HG03159 (cell line): ENCODE measurements around the gene WDFY2.
"Not testable (repeated sequence)": the region's sequence is repeated elsewhere in the genome, so short reads cannot be mapped to it uniquely, and the experiment has no call there.

ENCODE experiments used
- ATAC-seq: cut with Tn5 transposase; IDR thresholded peaks from one replicate; pipeline ENCODE4 v1.9.1; 2021; ENCODE audit warnings: mild to moderate bottlenecking, moderate library complexity; ENCODE audit not compliant: unreplicated experiment

Gene WDFY2

DNA sequence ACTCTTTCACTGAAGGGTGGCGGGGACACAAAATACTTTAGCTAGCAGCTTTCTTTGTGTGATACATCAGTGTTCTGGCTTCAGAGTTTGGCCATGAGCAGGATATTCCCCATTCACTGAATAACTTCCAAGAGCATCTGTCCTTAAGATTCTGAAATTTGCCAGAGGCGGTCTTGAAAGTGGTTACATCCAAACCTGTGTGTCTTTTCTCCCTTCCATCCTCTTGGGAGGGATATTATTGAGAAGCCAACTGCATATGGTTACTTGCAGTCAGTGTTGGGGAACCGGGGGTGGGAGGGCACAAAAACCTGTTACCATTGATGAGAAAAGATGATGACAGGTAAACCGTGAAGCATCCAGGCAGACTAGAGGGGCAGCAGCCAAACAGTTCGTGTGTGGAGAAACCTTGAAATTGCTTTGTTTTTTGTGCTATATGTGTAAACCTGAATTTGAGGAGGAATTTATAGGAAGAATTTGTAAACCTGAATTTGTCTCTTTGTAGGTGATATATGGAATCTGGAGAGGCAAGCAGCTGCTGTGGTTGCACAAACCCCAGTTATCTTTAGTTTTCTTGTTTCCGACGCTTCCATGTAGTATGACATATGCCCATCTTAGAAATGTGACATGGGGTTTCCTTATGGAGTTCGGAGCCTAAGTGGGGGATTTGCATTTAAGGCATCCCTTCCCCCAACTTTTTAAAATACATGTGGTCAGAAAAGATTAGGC lies 104.8 kb downstream of the WDFY2 start:
- no peak for ATAC-seq

DNA sequence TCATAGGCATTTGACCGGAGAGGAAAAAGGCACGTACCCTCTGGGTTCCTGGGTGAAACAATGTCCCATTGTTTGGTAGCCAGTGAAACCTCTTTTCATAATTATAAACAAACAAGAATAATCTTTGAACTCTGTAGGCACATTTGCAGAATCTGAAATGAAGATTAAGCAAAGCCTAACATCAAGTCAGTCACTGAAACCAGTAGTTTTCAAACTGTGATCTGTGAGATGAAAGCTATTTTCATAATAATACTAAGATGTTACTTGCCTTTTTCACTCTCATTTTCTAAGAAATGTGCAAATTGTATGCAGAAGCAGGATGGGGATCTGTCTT lies 105.4 kb downstream of the WDFY2 start:
- no peak for ATAC-seq

DNA sequence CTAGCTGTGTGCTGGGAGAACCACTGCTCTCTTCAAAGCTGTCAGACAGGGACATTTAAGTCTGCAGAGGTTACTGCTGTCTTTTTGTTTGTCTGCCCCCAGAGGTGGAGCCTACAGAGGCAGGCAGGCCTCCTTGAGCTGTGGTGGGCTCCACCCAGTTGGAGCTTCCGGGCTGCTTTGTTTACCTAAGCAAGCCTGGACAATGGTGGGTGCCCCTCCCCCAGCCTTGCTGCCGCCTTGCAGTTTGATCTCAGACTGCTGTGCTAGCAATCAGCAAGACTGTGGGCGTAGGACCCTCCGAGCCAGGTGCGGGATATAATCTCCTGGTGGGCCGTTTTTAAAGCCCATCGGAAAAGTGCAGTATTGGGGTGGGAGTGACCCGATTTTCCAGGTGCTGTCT lies 111.4 kb downstream of the WDFY2 start:
- ATAC-seq: not testable (repeated sequence)

DNA sequence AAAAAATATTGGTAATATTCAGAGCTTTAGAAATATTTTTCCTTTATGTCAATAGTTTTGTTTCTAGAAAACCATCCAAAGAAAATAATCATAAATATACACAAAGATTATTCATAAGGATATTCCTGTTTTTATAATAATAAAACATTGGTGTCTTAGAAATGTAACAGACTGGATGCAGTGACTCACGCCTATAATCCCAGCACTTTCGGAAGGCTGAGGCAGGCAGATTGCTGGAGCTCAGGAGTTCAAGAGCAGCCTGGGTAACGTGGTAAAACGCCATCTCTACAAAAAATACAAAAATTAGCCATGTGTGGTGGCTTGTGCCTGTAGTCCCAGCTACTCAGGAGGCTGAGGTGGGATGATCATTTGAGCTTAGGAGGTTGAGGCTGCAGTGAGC lies 112.9 kb downstream of the WDFY2 start:
- no peak for ATAC-seq

DNA sequence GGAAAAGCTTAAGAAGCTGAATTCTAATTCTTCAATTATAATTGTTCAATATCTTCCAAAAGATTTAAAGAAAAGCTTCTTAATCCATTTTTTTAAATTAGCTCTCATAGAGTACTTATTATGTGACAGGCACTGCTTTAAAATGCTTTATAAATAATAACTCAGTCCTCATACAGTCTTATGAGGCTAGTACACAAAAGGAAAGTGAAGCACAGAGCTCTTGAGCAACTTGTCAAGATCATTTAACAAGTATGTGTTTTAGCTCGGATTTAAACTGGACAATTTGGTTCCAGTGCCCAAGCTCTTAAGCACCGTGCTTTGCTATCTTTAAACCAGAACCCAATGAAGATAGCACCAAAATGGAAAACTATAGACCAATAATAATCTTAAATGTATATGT lies 113.6 kb downstream of the WDFY2 start:
- no peak for ATAC-seq

DNA sequence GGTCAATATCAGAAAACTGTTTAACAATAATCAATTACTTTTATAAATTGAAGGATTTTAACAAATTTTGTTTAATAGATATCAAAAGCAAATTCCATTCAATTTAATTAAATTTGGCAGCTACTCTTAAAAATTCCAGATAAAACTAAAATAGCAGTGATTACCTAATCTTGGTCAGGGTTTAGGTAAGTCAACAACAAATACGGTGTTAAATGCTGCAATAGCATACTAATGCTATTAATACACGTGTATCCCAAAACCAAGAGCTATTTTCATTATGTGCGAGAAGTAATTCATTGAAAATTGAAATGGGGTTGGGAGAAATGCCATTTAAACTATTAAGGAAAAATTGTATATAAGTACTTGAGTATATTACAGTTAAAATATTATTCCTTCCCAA lies 114.1 kb downstream of the WDFY2 start:
- no peak for ATAC-seq

DNA sequence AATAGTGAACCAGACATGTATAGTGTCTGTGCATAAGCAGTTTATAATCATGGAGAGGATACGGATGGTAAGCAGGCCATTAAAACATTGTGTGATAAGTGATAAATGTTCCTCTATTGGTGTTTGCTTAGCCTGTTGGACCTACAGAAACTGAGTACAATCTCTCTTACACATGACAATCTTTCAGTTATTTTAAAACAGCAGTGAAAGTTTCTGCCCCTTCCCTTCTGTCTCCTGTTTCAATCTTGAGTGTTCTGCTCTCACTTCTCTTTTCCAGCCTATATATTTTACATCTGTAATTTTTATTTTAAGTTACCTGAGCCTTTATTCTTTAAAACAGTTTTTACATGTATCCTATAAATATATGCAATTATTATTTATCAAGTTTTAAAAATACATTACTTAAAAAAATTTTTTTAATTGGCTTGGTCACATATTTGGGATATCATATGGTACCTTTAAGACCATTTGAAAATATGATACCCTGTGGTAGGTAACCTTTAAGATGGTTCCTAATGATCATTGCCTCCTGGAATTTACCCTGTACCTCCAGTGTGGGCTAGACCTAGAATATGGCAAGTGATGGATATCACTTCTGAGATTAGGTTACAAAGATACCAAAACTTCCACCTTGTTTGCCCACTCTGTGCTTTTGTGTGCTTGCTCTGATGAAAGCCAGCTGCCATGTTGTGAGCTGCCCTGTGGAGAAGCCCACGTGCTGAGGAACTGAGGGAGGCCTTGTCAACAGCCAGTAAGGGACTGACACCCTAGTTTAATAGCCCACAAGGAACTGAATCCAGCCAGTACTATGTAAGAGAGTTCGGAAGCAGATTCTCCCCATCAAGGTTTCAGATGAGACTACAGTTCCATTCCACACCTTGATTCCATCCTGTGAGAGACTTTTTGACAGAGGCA lies 120.4 kb downstream of the WDFY2 start:
- peak; percentile 81 for ATAC-seq

DNA sequence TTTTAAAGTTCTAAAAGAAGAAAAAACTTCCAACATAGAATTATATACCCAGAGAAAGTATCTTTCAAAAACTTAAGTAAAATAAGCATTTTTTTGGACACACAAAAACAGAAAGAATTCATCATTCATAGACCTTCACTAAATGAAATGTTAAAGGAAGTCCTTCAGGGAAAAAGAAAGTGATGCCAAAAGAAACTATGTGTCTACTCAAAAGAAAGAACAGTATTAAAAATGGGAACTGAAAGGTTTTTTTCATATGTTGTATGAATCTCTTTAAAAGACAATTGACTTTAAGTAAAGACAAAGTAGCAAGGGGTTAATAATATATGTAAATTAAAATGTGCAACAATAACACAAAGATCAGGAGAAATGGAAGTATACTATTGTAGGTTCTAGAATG lies 123.2 kb downstream of the WDFY2 start:
- ATAC-seq: no peak

DNA sequence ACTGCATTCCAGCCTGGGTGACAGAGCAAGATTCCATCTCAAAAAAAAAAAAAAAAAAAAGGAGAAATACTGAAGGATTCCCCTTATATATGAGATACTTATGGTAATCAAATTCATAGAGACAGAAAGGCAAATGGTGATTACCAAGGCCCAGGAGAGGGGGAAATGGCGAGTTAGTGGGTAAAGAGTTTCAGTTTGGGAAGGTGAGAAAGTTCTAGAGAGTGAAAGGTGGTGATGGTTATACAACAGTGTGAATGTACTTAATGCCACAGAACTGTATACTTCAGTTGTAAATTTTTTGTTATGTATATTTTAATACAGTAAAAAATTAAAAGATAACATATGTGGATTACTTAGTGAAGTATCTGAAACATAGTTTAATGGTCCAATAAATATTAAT lies 129.5 kb downstream of the WDFY2 start:
- ATAC-seq: no peak

DNA sequence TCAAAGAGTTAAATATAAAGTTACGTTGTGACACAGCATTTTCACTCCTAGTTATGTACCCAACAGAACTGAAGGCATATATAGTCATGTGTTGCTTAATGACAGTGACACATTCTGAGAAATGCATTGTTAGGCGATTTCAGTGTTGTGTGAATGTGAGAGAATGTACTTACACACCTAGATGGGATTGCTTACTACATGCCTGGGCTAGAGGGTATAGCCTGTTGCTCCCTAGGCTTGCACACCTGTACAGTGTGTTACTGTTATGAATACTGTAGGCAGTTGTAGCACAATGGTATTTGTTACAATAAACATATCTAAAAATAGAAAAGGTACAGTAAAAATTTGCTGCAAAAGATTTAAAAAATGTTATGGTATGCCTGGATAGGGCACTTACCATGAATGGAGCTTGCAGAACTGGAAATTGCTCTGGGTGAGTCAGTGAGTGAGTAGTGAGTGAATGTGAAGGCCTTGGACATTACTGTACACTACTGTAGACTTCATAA lies 130.5 kb downstream of the WDFY2 start:
- ATAC-seq: peak; percentile 70

DNA sequence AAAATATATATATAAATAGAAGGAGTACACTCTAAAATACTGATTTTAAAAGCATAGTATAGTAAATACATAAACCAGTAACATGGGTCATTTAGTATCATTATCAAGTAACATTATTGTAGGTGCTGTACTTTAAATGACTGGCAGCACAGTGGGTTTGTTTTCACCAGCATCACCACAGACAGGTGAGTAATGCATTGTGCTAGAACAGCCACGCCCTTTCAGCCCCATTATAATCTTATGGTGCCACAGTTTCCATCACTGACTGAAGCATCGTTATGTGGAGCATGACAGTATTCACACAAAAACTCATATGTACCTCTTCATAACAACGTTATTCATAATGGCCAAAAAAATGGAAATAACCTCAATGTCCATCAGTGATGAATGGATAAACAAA lies 131.4 kb downstream of the WDFY2 start:
- ATAC-seq: no peak

DNA sequence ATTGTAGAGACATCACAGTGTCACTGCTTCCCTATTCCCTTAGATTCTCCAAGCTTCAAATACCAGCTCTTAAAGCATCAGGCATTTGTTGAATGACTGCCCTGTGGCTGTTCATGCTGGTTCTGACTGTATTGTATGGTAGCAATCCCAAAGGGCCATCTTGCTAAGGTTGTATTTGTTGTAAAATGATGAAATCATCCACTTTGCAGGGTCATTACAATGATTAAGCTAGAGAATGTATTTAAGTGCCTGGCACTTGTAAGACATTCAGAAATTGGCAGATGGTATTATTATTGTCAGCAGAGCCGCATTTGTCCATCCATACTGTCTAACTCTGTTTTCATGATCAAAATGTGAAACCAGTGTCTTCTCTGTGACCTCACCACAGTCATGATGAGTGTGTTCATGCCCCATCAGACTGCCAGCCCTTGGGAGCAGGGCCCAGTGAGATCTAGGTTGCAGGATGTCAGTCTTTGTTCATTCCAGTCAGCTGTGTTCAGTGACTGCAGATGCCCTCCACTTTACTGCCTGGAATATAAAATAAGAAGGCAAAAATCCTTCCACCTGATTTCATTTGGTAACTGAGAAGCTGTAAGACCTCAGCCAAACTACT lies 133.6 kb downstream of the WDFY2 start:
- no peak for ATAC-seq

DNA sequence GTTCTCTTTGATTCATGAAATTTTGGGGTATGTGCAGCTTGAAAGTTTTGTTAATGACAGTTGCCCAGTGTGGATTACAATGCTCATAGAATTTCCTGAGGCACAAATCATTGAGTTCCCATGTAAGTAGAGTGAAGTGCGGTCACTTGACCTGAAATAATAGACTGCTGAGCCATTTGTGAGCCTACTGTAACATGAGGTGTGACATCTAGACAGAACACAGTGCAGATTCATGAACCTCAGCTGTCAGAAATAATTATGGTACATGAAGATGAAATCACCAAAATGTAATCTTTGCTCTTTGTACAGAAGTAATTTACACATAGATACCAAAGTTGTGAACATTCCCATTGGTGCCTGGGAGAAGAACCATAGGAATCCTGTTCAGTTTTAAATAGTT lies 135.1 kb downstream of the WDFY2 start:
- ATAC-seq: no peak

DNA sequence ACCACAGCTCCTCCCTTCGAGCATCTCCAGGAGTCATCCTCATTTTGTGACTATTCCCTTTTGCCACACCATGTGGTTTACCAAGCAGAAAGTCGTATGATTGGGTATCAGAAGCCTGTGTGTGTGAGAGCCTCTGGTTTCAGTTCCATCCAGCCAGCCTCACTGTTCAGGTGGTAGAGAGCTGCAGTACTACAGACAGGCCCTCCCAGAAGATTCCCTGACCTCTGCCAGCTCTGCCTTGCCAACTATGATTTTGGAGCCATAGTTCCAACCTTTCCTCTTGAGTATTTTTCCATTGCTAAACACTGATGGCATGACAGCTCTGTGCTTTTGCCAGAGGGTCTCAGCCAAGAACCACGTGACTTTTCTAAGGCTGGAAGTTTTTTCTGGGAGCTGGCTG lies 137.2 kb downstream of the WDFY2 start:
- peak; percentile 83 for ATAC-seq

DNA sequence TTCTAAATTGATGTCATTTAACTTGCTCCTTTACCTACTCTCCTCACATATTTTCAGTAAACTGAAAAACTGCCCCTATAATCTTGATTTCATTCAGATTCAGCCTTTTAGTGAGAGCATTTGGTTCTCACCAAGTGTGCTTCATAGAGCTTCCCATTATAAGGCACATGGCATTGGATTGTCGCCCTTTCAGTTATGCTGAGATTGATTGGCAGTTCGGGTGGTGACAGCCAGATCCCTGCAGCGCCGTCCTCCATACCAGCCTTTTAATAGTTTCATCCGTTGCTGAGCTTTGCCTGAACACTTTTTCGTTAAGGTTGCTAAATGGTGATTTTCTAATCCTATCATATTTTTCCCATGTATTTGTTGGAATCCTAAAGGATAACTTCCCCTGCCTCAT lies 139.3 kb downstream of the WDFY2 start:
- no peak for ATAC-seq

DNA sequence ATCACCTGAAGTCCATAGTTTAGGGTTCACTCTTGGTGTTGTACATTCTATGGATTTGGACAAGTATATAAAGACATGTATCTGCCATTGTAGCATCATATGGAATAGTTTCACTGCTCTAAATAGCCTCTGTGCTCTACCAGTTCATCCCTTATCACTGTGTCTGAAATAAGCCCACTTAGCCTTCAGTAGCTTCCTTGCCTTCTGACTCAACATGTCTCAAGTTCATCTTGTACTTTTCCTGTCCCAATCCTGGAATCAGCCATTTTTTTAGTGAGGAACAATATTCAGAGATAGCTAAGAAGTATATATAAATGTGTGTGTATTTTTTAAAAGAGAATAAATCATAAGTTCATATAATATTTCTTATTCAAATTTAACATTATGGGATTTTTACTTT lies 140.5 kb downstream of the WDFY2 start:
- ATAC-seq: no peak

DNA sequence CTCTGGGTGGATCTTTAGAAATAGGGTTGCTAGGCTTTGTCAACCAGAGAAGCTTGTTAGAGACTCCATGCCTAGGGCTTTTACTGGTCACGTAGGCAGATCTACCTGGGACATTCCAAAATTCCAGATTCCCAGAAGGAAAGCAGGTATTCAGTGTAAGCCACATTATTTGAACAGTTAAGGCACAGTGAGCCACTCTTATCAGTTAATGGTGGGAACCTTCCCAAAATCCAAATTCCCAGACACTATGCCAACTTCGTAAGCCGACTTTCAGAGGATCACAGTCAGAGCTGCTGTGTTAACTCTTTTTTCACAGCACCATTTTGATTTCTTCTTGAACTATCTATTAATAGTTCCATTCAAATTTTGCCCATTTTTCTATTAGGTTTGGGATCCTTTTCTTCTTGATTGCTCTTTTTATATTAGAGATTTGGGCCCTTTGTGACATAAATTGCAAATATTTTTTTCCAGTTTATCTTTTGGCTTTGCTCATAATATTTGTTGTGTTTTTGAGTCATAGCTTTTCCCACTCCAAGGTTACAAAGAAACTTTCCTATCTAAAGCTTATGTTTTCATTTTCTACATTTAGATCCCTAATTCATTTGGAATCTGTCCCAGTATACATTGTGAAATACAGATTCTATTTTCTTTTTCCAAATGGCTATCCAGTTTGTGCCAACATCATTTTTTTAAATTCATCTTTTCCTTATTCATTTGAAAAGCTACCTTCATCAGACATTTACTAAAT lies 142.4 kb downstream of the WDFY2 start:
- no peak for ATAC-seq

DNA sequence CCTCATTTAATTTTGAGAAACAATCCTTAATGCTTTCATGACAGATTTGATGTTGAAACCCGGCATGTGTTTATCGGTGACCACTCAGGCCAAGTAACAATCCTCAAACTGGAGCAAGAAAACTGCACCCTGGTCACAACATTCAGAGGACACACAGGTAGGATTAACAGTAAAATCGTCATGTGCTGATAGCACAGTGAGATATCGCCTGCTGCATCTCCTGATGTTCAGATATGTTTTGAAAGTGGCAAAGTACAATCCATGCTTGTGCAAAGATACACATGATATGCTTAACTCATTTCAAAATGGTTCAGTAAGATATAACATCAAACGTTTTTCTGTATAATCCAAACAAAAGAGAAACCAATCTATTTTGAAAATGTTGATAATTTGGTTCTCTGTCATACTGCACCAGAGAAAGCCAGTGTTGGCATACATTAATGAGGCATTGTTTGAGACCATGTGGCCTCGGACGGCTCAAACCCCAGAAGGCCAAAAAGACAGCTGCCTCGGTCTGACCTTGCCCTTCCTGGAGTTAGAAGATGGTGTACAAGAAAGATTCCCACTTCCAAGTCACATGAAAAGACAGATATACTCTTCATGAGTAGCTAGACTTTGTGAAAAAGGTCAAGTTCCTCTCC lies 143.5 kb downstream of the WDFY2 start:
- no peak for ATAC-seq

DNA sequence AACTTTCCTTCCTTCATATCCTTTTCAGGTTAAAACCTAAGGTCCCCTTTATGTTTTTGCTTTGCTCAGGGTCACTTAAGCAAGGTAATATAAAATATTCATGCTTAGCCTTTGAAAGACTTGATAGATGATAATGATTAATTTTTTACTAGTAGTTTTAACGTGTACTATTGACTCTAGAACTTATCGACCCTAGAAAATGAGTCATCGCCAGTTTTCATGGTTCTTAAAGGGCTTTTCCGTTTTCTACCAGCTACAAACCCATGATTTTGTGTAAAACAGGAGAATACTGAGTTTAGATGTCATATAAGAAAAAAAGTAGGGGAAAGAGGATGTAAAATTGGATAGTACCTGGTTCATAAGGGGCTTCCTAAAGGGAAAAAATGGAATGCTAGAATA lies 144.0 kb downstream of the WDFY2 start:
- no peak for ATAC-seq

DNA sequence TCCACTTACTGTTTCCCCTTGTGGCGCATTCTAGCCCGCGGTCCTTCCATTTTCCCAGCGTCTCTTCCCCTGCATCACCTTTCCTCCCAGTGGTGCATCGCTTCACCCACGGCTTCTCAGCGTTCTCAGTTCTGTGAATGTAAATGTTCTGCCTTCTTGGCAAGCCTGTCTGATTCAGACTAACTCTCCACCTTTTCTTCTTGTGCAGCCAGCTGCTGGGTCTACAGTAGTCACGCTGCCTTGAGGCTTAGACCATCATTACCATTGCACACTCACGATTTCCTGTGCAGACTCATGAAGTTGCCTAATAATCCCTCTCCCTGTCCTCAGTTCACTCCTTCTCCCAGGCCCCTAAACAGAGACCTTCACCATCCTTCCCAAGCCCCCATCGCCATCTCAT lies 144.7 kb downstream of the WDFY2 start:
- ATAC-seq: no peak
